GM21515 (cell line): Measurements from ENCODE around the gene MAP4K4.

Experiments
- ATAC-seq: cut with Tn5 transposase; IDR thresholded peaks from one replicate; pipeline ENCODE4 v1.9.1; 2021; ENCODE audit not compliant: unreplicated experiment

Gene MAP4K4

DNA sequence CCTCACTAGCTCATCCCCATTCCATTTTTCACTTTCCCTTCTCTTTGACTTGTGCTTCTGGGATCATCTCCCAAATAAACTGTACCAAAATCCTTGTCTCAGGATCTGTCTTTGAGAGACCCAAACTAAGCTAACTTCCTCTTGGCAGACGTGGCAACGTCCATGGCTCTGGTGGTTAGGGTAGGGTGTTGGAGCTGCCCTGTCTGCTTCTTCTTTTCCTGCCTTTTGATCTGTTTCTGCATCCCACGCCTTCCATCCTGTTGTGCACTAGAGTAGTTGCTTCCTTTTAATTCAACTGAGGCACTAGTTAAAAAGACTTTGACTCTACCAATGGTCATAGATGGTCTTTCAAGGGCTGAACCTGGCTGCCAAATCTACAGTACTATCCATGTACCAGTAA lies 5.5 kb upstream of the MAP4K4 start:
- ATAC-seq = no peak

- ATAC-seq = no peak
Measured at GRCh38 chr2:101692766-101693165, 4.7 kb upstream of the MAP4K4 start.

DNA sequence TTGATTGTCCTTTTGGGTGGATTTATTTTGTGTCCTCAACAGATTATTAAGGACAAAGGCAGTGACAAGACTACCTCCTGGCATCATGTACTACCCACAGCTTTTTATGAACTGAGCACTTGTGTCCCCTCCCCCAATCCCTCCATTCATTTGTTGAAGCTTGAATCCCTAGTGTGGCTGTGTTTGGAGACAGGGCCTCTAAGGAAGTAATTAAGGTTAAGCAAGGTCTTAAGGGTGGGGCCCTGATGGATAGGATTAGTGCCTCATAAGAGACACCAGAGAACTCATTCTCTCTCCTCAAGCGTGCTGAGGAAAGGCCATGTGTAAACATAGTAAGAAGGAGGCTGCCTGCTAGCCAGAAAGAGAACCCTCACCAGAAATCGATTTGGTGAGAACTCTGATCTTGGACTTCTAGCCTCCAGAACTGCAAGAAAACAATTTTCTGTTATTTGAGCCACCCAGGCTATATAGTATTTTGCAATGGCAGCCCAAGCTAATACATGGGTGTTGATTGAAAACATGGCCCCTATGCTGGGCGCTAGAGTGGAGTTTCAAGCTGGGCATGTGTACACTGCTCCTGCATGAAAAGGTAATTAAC lies 3.4 kb upstream of the MAP4K4 start:
- no peak for ATAC-seq

- no peak for ATAC-seq
Measured at GRCh38 chr2:101696272-101697123, 1.0 kb upstream of the MAP4K4 start.

GRCh38 chr2:101698014-101698843 lies 722 bp downstream of the MAP4K4 start:
- ATAC-seq = peak; percentile 30

DNA sequence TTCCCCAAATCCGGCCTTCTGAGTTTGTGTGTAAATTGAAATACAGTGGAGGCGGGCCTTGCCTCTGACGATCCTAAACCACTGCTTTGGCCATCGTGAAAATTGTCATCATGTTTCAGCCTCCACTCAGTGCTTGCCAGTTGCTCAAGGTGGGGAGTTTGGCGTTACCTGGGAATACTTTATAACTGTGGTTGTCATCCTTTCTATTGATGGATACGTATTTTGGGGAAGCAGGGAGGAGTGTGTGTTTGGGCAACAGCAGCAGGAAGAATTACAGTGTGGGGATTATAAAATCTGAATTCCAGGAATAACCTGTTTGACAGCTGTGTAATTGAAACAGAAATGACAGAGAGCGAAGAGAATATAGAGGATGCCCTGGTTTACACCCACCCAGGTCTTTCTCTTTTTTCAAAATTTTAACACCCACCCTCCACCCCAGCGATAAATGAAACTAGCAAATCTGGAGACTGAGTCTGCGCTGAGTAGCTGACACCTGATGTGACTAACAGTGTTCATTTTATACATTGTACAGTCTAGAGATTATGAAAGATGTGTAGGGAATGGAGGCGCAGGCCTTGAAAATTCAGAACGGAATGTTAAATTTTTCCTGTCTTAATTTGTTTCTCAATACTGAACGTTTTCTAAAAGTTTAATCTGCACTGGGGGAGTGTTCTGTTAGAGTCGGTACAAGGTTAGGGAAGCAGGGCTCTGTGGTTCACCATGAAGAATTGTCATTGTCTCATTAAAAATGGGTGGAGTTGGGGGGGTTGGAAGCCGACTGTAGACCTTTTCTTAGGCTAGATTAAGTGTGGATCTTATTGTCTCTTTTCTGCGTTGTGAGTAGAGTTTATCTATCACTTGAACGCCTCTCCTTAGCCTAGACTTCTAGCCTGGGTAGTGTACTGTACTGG lies 1.6 kb downstream of the MAP4K4 start:
- ATAC-seq = no peak

- no peak for ATAC-seq
Measured at GRCh38 chr2:101699755-101700461, 2.4 kb downstream of the MAP4K4 start.

DNA sequence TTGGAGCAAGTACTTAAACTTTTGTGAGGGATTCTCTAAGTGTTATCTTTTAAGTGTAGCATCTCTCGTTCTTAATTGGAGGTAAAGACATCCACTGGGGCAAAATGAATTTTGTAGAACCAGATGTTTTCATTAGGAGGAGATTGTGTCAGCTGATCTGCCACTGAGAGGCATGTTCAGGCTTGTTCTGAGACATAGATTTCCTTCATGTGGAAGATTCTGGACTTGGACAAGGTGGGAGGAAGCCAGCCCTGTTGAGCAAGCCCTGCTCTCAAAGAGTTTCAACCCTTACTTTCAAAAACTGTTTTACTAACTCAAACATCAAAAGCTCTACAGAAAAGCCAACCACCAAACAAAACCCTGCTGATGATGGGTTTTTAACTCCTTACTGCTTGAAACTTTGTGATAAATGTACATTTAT lies 6.5 kb downstream of the MAP4K4 start:
- ATAC-seq = no peak

GRCh38 chr2:101704816-101705578 lies 7.5 kb downstream of the MAP4K4 start:
- ATAC-seq = no peak

DNA sequence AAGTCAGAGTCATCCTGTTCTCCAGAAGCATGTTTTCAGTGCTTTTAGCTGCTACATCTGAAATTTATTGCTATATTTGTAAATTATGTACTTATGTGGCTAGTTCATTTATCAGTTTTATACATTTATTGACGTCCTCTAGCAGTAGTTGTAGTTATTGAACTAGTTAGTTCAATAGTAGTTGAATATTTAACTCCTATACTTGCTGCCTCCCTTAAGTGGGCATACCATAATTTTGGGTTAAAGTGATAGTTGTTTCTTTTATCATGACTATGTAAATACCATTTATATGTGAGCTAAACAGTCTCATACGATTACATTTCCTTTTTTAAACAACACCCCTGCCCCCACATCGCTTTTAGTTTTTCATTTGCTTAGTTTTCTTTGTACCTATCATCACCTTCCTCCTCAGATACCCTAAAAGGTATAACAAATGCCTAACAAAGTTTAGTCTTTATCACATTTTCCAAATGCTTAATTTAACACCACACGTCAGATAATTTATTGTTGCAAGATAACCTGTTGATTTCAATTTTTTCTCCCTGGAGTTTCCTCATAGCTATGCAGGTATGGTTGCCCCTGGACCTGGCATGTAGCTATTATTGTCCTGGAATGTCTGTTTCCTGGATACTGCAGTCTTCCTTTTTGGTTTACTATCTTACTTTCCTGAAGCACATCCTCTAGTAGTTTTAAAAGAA lies 8.8 kb downstream of the MAP4K4 start:
- no peak for ATAC-seq

DNA sequence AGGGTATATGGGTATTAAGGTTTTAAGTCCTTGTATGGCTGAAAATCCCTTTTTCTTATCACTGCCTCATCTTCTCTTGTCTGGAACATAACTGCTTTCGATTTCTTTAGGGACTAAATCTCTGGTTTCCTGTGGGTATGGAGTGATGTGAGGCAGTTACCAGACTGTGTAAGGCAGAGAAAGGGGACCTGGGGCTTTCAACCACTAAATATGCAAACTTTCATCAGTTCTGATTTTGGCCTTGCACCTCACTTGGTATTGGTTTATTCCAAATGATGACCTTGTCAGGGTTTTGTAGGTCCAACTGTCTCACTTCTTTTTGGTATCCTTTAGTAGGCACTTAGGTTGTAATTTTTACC lies 9.3 kb downstream of the MAP4K4 start:
- ATAC-seq = peak; percentile 57

DNA sequence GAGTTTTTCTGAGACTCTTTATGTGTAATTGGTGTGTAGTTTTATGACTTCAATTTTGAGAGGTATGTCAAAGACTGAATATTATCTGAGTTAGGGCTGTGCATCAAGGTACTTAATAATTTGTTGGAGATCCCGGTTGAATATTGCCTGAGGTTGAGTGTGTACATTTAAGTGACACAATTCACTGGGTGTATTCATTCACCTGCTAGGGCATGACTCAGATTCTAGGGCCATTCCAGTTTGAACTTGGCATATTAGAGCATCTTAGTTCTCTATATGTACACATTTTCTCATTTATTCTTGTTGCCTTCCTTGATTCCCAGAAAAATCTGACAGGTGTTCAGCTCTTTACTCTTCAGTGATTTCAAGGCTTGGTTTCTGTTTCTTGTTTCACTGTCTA lies 12.5 kb downstream of the MAP4K4 start:
- ATAC-seq = no peak

DNA sequence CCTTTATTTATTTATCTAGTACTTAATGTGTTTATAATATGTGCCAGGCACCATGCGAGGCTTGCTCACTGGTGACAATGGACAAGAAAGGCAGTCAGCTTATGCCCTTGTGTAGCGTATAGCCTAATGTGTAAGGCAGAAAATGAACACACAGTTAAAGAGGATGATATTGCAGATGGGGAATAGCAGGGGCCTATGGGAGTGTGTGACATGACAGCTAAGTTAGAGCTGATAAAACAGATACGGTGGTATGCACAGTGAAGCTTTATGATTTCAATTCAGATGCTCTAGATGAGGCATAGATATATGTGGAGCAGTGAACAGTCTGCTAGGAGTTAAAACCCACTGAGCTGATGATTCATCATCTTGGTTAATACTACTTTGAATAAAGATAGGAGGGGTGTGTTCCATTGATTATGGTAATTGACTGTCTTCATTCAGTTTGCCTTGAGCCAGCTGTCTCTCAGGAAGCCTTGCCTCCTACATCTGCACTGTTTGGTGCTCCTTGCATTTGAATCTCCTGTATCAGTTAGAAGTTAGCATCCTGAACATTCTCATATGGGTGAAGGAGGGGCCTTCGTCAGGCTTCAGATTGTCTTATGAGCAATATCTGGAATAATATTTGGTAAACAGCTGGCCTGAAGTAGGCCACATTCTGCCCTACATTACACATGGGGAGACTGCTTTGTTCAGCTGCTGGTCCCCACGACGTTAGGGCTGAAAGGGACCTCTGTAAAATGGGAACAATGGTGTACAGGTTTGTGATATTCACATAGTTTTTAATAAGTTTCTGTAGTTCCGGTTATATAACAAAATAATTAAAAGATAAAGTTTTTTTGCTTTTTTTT lies 13.2 kb downstream of the MAP4K4 start:
- no peak for ATAC-seq

DNA sequence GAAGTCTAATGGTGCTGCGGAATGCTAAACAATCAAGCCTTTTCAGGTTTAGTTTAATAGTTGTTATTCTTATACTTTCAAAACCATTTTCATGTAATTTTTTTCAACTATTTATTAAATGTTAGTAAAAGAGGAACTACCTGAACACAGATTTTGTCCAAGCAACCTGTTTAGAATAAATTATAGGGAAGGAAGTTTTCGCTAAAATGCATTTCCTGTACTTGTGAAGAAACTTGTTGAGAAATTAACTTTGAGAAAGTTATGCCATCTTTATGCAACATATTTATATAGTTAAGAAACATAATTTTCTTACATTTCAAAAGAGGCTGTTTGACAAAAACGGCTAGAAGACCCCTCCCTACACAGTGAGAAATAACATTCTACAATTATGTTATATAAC lies 16.6 kb downstream of the MAP4K4 start:
- no peak for ATAC-seq

DNA sequence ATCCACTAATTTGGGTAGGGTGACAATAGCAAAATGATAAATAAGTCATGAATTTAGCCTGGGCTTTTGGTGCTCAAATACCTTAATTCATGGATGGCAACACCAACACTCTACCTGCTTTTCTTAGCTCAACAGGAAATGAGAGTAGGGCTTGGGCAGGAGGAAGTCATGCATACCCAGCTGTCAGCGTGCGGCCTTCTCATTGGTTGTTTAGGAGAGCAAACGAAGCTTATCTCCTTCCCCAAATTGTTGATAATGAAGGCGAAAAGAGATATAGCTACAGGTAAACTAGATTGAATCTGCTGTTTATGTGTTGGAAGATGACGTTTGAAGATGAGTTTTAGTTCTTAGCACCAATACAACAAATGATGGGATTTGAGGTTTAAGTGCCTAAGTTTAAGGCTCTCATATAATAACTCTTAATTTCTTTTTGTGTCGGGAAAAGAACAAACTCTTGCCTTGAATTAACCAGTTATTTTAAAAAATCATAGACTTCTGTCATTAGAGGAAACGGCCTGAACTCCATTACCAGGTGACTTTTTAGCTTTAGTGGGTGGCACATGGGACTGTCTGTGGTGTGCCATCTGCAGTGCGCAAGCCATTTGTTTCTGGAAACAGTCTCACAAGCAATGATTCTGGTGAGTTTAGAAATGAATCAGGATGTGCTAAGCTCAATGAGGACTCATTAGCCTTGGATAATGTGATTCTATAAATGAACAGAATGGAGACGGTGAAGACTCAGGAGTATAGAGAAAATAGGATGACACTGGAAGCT lies 19.8 kb downstream of the MAP4K4 start:
- peak; percentile 67 for ATAC-seq

DNA sequence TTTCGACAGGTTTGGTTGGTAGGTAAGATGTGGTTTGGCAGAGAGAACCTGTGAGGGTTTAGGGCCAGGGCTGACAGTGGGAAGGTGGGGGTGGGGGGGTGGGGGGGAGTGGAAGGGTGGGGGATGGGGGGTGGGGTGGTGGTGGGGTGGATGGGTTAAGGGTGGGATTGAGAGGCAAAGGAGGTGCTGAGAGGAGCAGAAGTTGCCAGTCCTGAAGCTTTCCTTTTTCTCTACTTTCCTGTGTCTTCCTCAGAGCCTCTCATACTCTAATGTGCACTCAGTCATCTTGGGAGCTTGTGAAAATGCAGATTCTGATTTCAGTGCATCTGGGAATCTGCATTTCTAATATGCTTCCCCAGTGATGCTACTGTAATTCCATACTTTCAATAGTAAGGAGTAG lies 21.0 kb downstream of the MAP4K4 start:
- ATAC-seq = no peak

GRCh38 chr2:101718993-101719571 lies 21.6 kb downstream of the MAP4K4 start:
- no peak for ATAC-seq
